Measurements from ENCODE around the gene RDX. TPM values are rescaled to one million over a fixed set of nuclear protein-coding genes. Genes with fewer than 3 reads are reported as not detected.
"Not testable (repeated sequence)": the region's sequence is repeated elsewhere in the genome, so short reads cannot be mapped to it uniquely, and the experiment has no call there.

The RDX gene
- total and polyA plus RNA-seq, 7 experiments from 2014 or later = 6.9 to 63.6 (median 15.9) TPM

DNA sequence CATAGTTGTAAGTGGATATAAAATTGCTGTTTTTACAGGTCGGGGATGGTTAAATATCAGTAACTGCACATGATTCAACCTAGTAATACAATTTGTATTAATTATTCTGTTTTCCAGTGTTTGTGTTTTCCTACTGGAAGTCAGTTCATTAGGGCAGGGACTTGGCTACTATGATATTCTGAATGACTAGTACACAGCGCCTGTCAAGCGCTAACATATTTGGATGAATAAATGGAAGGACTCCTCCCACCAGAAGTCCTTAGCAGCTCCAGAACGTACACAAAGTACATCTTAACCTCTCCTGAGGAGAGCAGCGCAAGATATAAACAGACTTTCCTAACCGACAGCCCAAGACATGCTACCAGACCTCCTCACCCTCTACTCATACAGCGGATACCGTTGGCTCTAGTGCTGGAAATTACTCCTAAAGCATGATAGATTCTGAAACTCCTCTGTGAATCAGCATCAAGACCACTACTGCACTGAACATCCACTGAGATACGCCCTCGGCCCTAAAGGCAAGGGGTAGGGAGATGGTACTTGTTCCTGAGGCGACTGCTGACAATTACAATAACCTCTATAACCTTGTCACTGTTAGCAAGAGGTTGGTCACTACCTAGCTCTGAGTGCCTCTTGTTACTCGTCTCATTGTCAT is 79.1 kb downstream of the RDX start:
- peaks cover 0 to 2% (median 0%) of the 10 kb centered on the region in 5 donors for H3K27me3 Mint-ChIP-seq
- POLR2A ChIA-PET = no interaction called here

DNA sequence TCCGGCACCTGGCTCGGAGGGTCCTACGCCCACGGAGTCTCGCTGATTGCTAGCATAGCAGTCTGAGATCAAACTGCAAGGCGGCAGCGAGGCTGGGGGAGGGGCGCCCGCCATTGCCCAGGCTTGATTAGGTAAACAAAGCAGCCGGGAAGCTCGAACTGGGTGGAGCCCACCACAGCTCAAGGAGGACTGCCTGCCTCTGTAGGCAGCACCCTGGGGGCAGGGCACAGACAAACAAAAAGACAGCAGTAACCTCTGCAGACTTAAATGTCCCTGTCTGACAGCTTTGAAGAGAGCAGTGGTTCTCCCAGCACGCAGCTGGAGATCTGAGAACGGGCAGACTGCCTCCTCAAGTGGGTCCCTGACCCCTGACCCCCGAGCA is 87.1 kb downstream of the RDX start:
- H3K4me1 Mint-ChIP-seq = peaks cover 0 to 16% (median 4%) of the 10 kb centered on the region in 7 donors
- H3K27ac Mint-ChIP-seq = peak overlapping the region in 2 of 9 donors; percentile 63 to 81
- intact Hi-C loops (cut with micrococcal nuclease); H3K9me3 Mint-ChIP-seq; H3K4me1 ChIP-seq (ENCODE audit: control insufficient read depth in 2 of 2, insufficient read depth in 2 of 2, low read length in 2 of 2); CTCF ChIA-PET; H3K36me3 Mint-ChIP-seq; H3K36me3 ChIP-seq (ENCODE audit: control insufficient read depth in 2 of 3, insufficient read depth in 3 of 3, low read length in 3 of 3); H3K4me3 ChIP-seq (ENCODE audit: low read length); H3K27me3 ChIP-seq (ENCODE audit: control insufficient read depth in 2 of 2, insufficient read depth in 2 of 2, low read length in 2 of 2); ATAC-seq; H3K9me3 ChIP-seq (ENCODE audit: control insufficient read depth in 2 of 3, low read length in 3 of 3); POLR2A ChIA-PET; H3K27ac ChIP-seq (ENCODE audit: low read depth, low read length): not testable (repeated sequence)
- H3K4me3 Mint-ChIP-seq = peak overlapping the region in 9 of 10 donors; percentile 66 to 87 (median 80)
- H3K27me3 Mint-ChIP-seq = peaks cover 0 to 10% (median 7%) of the 10 kb centered on the region in 5 donors
- peak in 6 of 9 donors; percentile 13 to 52 (median 29) for DNase-seq

More for the DNA sequence above, 79.1 kb downstream of the RDX start:
- H3K4me1 Mint-ChIP-seq = no peaks in the 10 kb centered on the region
- H3K9me3 ChIP-seq (ENCODE audit: control insufficient read depth in 2 of 3, low read length in 3 of 3) = no peaks in the 10 kb centered on the region
- no peaks in the 10 kb centered on the region for H3K4me1 ChIP-seq (ENCODE audit: control insufficient read depth in 2 of 2, insufficient read depth in 2 of 2, low read length in 2 of 2)
- CTCF ChIA-PET = interaction anchor here (0.5 kb wide), 1 partner anchor 11 kb away, joined by 3 read pairs; no protein-coding TSS in a partner anchor
- H3K4me3 ChIP-seq (ENCODE audit: low read length) = no peak overlapping the region
- H3K4me3 Mint-ChIP-seq = no peak overlapping the region
- no peak for DNase-seq
- H3K27ac Mint-ChIP-seq = no peak overlapping the region
- no peaks in the 10 kb centered on the region for H3K36me3 ChIP-seq (ENCODE audit: control insufficient read depth in 2 of 3, insufficient read depth in 3 of 3, low read length in 3 of 3)
- ATAC-seq = no peak
- H3K9me3 Mint-ChIP-seq = peaks cover 0 to 7% (median 0%) of the 10 kb centered on the region in 11 donors
- H3K36me3 Mint-ChIP-seq = peaks cover 0 to 12% (median 3%) of the 10 kb centered on the region in 5 donors
- intact Hi-C loops (cut with micrococcal nuclease) = no loop called here
- H3K27me3 ChIP-seq (ENCODE audit: control insufficient read depth in 2 of 2, insufficient read depth in 2 of 2, low read length in 2 of 2) = no peaks in the 10 kb centered on the region
- no peak overlapping the region for H3K27ac ChIP-seq (ENCODE audit: low read depth, low read length)

GRCh38 chr11:110208678-110209312 is 87.6 kb downstream of the RDX start:
- Mint-ChIP-seq H3K27me3 (peaks cover 0 to 10% (median 7%) of the 10 kb centered on the region in 5 donors), H3K27ac (peak overlapping the region in 6 of 9 donors; percentile 42 to 81 (median 63)), H3K4me3 (peak overlapping the region in 9 of 10 donors; percentile 66 to 87 (median 80)), H3K4me1 (peaks cover 0 to 16% (median 4%) of the 10 kb centered on the region in 7 donors)
- H3K4me3 ChIP-seq (ENCODE audit: low read length); H3K36me3 Mint-ChIP-seq; intact Hi-C loops (cut with micrococcal nuclease); H3K4me1 ChIP-seq (ENCODE audit: control insufficient read depth in 2 of 2, insufficient read depth in 2 of 2, low read length in 2 of 2); H3K9me3 Mint-ChIP-seq; H3K9me3 ChIP-seq (ENCODE audit: control insufficient read depth in 2 of 3, low read length in 3 of 3); POLR2A ChIA-PET; H3K27ac ChIP-seq (ENCODE audit: low read depth, low read length); CTCF ChIA-PET; H3K27me3 ChIP-seq (ENCODE audit: control insufficient read depth in 2 of 2, insufficient read depth in 2 of 2, low read length in 2 of 2); H3K36me3 ChIP-seq (ENCODE audit: control insufficient read depth in 2 of 3, insufficient read depth in 3 of 3, low read length in 3 of 3); ATAC-seq: not testable (repeated sequence)
- peak in 4 of 9 donors; percentile 25 to 34 (median 30) for DNase-seq

- Histone ChIP-seq H3K9me3 (ENCODE audit: control insufficient read depth in 2 of 3, low read length in 3 of 3) (no peaks in the 10 kb centered on the region), H3K36me3 (ENCODE audit: control insufficient read depth in 2 of 3, insufficient read depth in 3 of 3, low read length in 3 of 3) (no peaks in the 10 kb centered on the region), H3K4me3 (ENCODE audit: low read length) (no peak overlapping the region), H3K27ac (ENCODE audit: low read depth, low read length) (no peak overlapping the region), H3K4me1 (ENCODE audit: control insufficient read depth in 2 of 2, insufficient read depth in 2 of 2, low read length in 2 of 2) (no peaks in the 10 kb centered on the region), H3K27me3 (ENCODE audit: control insufficient read depth in 2 of 2, insufficient read depth in 2 of 2, low read length in 2 of 2) (no peaks in the 10 kb centered on the region)
- peaks cover 0 to 7% (median 0%) of the 10 kb centered on the region in 5 donors for H3K36me3 Mint-ChIP-seq
- peak overlapping the region in 1 of 9 donors; percentile 22 for H3K27ac Mint-ChIP-seq
- ChIA-PET POLR2A (no interaction called here), CTCF (interaction anchor here (0.7 kb wide), 1 partner anchor 43 kb away, joined by 4 read pairs; no protein-coding TSS in a partner anchor)
- no peak for DNase-seq
- intact Hi-C loops (cut with micrococcal nuclease) = no loop called here
- peaks cover 0 to 16% (median 4%) of the 10 kb centered on the region in 7 donors for H3K4me1 Mint-ChIP-seq
- peaks cover 0 to 2% (median 0%) of the 10 kb centered on the region in 11 donors for H3K9me3 Mint-ChIP-seq
- peaks cover 0 to 17% (median 7%) of the 10 kb centered on the region in 5 donors for H3K27me3 Mint-ChIP-seq
- no peak for ATAC-seq
- no peak overlapping the region for H3K4me3 Mint-ChIP-seq
Measured at GRCh38 chr11:110207123-110207522, 89.3 kb downstream of the RDX start.

DNA sequence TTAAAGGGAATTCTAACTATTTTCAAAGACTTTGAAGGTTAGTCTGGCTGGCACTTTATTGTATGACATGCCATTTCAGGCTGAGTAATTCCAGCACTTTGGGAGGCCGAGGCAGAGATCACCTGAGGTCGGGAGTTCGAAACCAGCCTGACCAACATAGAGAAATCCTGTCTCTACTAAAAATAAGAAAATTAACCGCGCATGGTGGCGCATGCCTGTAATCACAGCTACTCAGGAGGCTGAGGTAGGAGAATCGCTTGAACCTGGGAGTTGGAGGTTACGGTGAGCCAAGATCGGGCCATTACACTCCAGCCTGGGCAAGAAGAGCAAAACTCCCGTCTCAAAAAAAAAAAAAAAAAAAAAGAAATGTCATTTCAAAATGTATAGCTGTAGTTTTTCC is 95.6 kb downstream of the RDX start:
- Mint-ChIP-seq H3K27ac (no peak overlapping the region), H3K9me3 (no peaks in the 10 kb centered on the region), H3K36me3 (no peaks in the 10 kb centered on the region), H3K4me3 (no peak overlapping the region), H3K4me1 (peaks cover 0 to 4% (median 0%) of the 10 kb centered on the region in 7 donors), H3K27me3 (peaks cover 0 to 9% (median 0%) of the 10 kb centered on the region in 5 donors)
- intact Hi-C loops (cut with micrococcal nuclease) = loop anchor here (1.0 to 5.0 kb wide), 9 partner anchors 46 to 1245 kb away; partner anchors contain the start of genes RDX (in 2 of the 2) and FDX1 (in 1 of the 2)
- Histone ChIP-seq H3K4me3 (ENCODE audit: low read length) (no peak overlapping the region), H3K27me3 (ENCODE audit: control insufficient read depth in 2 of 2, insufficient read depth in 2 of 2, low read length in 2 of 2) (no peaks in the 10 kb centered on the region), H3K27ac (ENCODE audit: low read depth, low read length) (no peak overlapping the region), H3K36me3 (ENCODE audit: control insufficient read depth in 2 of 3, insufficient read depth in 3 of 3, low read length in 3 of 3) (no peaks in the 10 kb centered on the region), H3K4me1 (ENCODE audit: control insufficient read depth in 2 of 2, insufficient read depth in 2 of 2, low read length in 2 of 2) (no peaks in the 10 kb centered on the region), H3K9me3 (ENCODE audit: control insufficient read depth in 2 of 3, low read length in 3 of 3) (no peaks in the 10 kb centered on the region)
- ATAC-seq (no peak), DNase-seq (no peak)
- ChIA-PET POLR2A (no interaction called here), CTCF (interaction anchor here (0.6 to 5.6 kb wide), 16 partner anchors 10 to 1671 kb away, joined by 3 to 72 read pairs (median 4); partner anchors contain the start of gene FDX1)

DNA sequence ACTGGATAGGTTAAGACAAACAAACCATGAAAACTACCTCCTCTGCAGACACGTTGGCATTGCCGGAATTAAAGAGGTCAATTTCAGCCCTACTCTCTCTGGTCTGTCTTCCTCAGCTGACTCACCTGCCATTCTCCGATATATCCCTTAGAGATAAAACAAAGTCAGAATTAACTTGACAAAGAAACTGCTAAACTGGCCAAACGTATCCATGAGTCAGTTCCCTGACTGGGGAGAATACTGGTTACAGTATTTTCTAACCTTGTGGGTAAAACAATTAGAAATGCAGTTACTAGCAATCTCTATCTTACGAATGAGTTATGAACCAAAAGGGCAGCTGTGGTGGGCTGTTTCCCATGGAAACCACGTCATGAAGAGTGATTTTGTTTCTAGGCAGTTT is 96.2 kb downstream of the RDX start:
- Histone ChIP-seq H3K36me3 (ENCODE audit: control insufficient read depth in 2 of 3, insufficient read depth in 3 of 3, low read length in 3 of 3) (no peaks in the 10 kb centered on the region), H3K27ac (ENCODE audit: low read depth, low read length) (no peak overlapping the region), H3K9me3 (ENCODE audit: control insufficient read depth in 2 of 3, low read length in 3 of 3) (no peaks in the 10 kb centered on the region), H3K27me3 (ENCODE audit: control insufficient read depth in 2 of 2, insufficient read depth in 2 of 2, low read length in 2 of 2) (no peaks in the 10 kb centered on the region), H3K4me3 (ENCODE audit: low read length) (no peak overlapping the region), H3K4me1 (ENCODE audit: control insufficient read depth in 2 of 2, insufficient read depth in 2 of 2, low read length in 2 of 2) (no peaks in the 10 kb centered on the region)
- no peak for ATAC-seq
- H3K9me3 Mint-ChIP-seq = no peaks in the 10 kb centered on the region
- CTCF ChIA-PET = interaction anchor here (0.7 to 5.6 kb wide), 9 partner anchors 22 to 1030 kb away, joined by 3 to 72 read pairs (median 5); partner anchors contain the start of gene FDX1
- DNase-seq = no peak
- H3K4me3 Mint-ChIP-seq = no peak overlapping the region
- H3K27me3 Mint-ChIP-seq = peaks cover 0 to 9% (median under 1%) of the 10 kb centered on the region in 5 donors
- intact Hi-C loops (cut with micrococcal nuclease) = loop anchor here (5.0 kb wide), 2 partner anchors 47 to 97 kb away; partner anchors contain the start of gene RDX (in 2 of the 2)
- H3K27ac Mint-ChIP-seq = no peak overlapping the region
- H3K4me1 Mint-ChIP-seq = peaks cover 0 to 4% (median 0%) of the 10 kb centered on the region in 7 donors
- POLR2A ChIA-PET = no interaction called here
- H3K36me3 Mint-ChIP-seq = no peaks in the 10 kb centered on the region

Measured in naive thymus-derived CD4-positive, alpha-beta T cell (primary cell).